ENCODE measurements around the gene AMN.

AMN gene

GRCh38 chr14:102907303-102907844 is 15.1 kb upstream of the AMN start:
- no peaks in the 10 kb centered on the region for H3K4me1 ChIP-seq (ENCODE audit: insufficient read depth, low read length)
- peaks cover 22% of the 10 kb centered on the region for H3K36me3 ChIP-seq (ENCODE audit: insufficient read depth, low read length)
- H3K9me3 ChIP-seq (ENCODE audit: insufficient read depth, low read depth, low read length): peaks cover 13% of the 10 kb centered on the region
- H3K27ac ChIP-seq (ENCODE audit: low read depth, low read length): no peak overlapping the region
- no peak overlapping the region for H3K4me3 ChIP-seq (ENCODE audit: low read length)
- 95% methylated on average over 33 of the region's 33 CpGs for WGBS
- H3K9ac ChIP-seq (ENCODE audit: low read depth, low read length): no peak overlapping the region
- no peaks in the 10 kb centered on the region for H3K27me3 ChIP-seq (ENCODE audit: insufficient read depth, low read length)

- Histone ChIP-seq H3K4me1 (ENCODE audit: insufficient read depth, low read length) (no peaks in the 10 kb centered on the region), H3K27ac (ENCODE audit: low read depth, low read length) (no peak overlapping the region), H3K9me3 (ENCODE audit: insufficient read depth, low read depth, low read length) (peaks cover 13% of the 10 kb centered on the region), H3K9ac (ENCODE audit: low read depth, low read length) (no peak overlapping the region), H3K36me3 (ENCODE audit: insufficient read depth, low read length) (peaks cover 22% of the 10 kb centered on the region), H3K27me3 (ENCODE audit: insufficient read depth, low read length) (no peaks in the 10 kb centered on the region), H3K4me3 (ENCODE audit: low read length) (no peak overlapping the region)
- WGBS: 95% methylated on average over 23 of the region's 23 CpGs
These were observed 14.3 kb upstream of the AMN start for GRCh38 chr14:102907980-102908730.

- Histone ChIP-seq H3K9ac (ENCODE audit: low read depth, low read length) (no peak overlapping the region; the same call in 1 of the 2 replicates), H3K27ac (ENCODE audit: low read depth, low read length) (no peak overlapping the region), H3K27me3 (ENCODE audit: insufficient read depth, low read length) (no peaks in the 10 kb centered on the region), H3K36me3 (ENCODE audit: insufficient read depth, low read length) (peaks cover 22% of the 10 kb centered on the region), H3K4me3 (ENCODE audit: low read length) (no peak overlapping the region), H3K9me3 (ENCODE audit: insufficient read depth, low read depth, low read length) (peaks cover 13% of the 10 kb centered on the region), H3K4me1 (ENCODE audit: insufficient read depth, low read length) (no peaks in the 10 kb centered on the region)
- WGBS: 93% methylated on average over 29 of the region's 29 CpGs
These were observed 13.6 kb upstream of the AMN start for GRCh38 chr14:102908766-102909455.

GRCh38 chr14:102909462-102909861 is 13.0 kb upstream of the AMN start:
- Histone ChIP-seq H3K36me3 (ENCODE audit: insufficient read depth, low read length) (peaks cover 22% of the 10 kb centered on the region), H3K4me1 (ENCODE audit: insufficient read depth, low read length) (no peaks in the 10 kb centered on the region), H3K4me3 (ENCODE audit: low read length) (no peak overlapping the region), H3K9ac (ENCODE audit: low read depth, low read length) (no peak overlapping the region; the same call in 1 of the 2 replicates), H3K27ac (ENCODE audit: low read depth, low read length) (no peak overlapping the region), H3K27me3 (ENCODE audit: insufficient read depth, low read length) (no peaks in the 10 kb centered on the region), H3K9me3 (ENCODE audit: insufficient read depth, low read depth, low read length) (peaks cover 13% of the 10 kb centered on the region)
- 94% methylated on average over 10 of the region's 10 CpGs for WGBS

- H3K9me3 ChIP-seq (ENCODE audit: insufficient read depth, low read depth, low read length): peaks cover 13% of the 10 kb centered on the region
- no peaks in the 10 kb centered on the region for H3K27me3 ChIP-seq (ENCODE audit: insufficient read depth, low read length)
- no peaks in the 10 kb centered on the region for H3K4me1 ChIP-seq (ENCODE audit: insufficient read depth, low read length)
- 94% methylated on average over 8 of the region's 10 CpGs for WGBS
- H3K27ac ChIP-seq (ENCODE audit: low read depth, low read length): no peak overlapping the region
- no peak overlapping the region for H3K4me3 ChIP-seq (ENCODE audit: low read length)
- H3K9ac ChIP-seq (ENCODE audit: low read depth, low read length): no peak overlapping the region
- H3K36me3 ChIP-seq (ENCODE audit: insufficient read depth, low read length): peaks cover 22% of the 10 kb centered on the region
These were observed 12.6 kb upstream of the AMN start for GRCh38 chr14:102909911-102910310.

- Histone ChIP-seq H3K4me3 (ENCODE audit: low read length) (no peak overlapping the region), H3K4me1 (ENCODE audit: insufficient read depth, low read length) (no peaks in the 10 kb centered on the region), H3K27ac (ENCODE audit: low read depth, low read length) (no peak overlapping the region), H3K9ac (ENCODE audit: low read depth, low read length) (no peak overlapping the region), H3K27me3 (ENCODE audit: insufficient read depth, low read length) (no peaks in the 10 kb centered on the region), H3K9me3 (ENCODE audit: insufficient read depth, low read depth, low read length) (peaks cover 13% of the 10 kb centered on the region), H3K36me3 (ENCODE audit: insufficient read depth, low read length) (peaks cover 17% of the 10 kb centered on the region)
- WGBS: 94% methylated on average over 21 of the region's 21 CpGs
These were observed 12.0 kb upstream of the AMN start for GRCh38 chr14:102910442-102910841.

GRCh38 chr14:102911541-102911951 is 10.9 kb upstream of the AMN start:
- no peaks in the 10 kb centered on the region for H3K4me1 ChIP-seq (ENCODE audit: insufficient read depth, low read length)
- H3K9ac ChIP-seq (ENCODE audit: low read depth, low read length): no peak overlapping the region
- H3K4me3 ChIP-seq (ENCODE audit: low read length): no peak overlapping the region
- H3K9me3 ChIP-seq (ENCODE audit: insufficient read depth, low read depth, low read length): peaks cover 7% of the 10 kb centered on the region
- no peak overlapping the region for H3K27ac ChIP-seq (ENCODE audit: low read depth, low read length)
- no peaks in the 10 kb centered on the region for H3K27me3 ChIP-seq (ENCODE audit: insufficient read depth, low read length)
- WGBS: 89% methylated on average over 19 of the region's 19 CpGs
- H3K36me3 ChIP-seq (ENCODE audit: insufficient read depth, low read length): peaks cover 7% of the 10 kb centered on the region; the same call in 1 of the 2 replicates

- 93% methylated on average over 21 of the region's 21 CpGs for WGBS
- Histone ChIP-seq H3K9ac (ENCODE audit: low read depth, low read length) (no peak overlapping the region), H3K36me3 (ENCODE audit: insufficient read depth, low read length) (0 out of 2 replicates have a peak, but pooled peaks cover under 1% of the 10 kb centered on the region), H3K27me3 (ENCODE audit: insufficient read depth, low read length) (no peaks in the 10 kb centered on the region), H3K27ac (ENCODE audit: low read depth, low read length) (no peak overlapping the region), H3K4me3 (ENCODE audit: low read length) (no peak overlapping the region), H3K4me1 (ENCODE audit: insufficient read depth, low read length) (no peaks in the 10 kb centered on the region), H3K9me3 (ENCODE audit: insufficient read depth, low read depth, low read length) (0 out of 2 replicates have a peak, but pooled peaks cover under 1% of the 10 kb centered on the region)
These were observed 10.3 kb upstream of the AMN start for GRCh38 chr14:102911991-102912761.

GRCh38 chr14:102913341-102914211 is 8.9 kb upstream of the AMN start:
- Histone ChIP-seq H3K27me3 (ENCODE audit: insufficient read depth, low read length) (no peaks in the 10 kb centered on the region), H3K4me1 (ENCODE audit: insufficient read depth, low read length) (no peaks in the 10 kb centered on the region), H3K9ac (ENCODE audit: low read depth, low read length) (no peak overlapping the region; the same call in 1 of the 2 replicates), H3K4me3 (ENCODE audit: low read length) (no peak overlapping the region), H3K27ac (ENCODE audit: low read depth, low read length) (no peak overlapping the region), H3K9me3 (ENCODE audit: insufficient read depth, low read depth, low read length) (no peaks in the 10 kb centered on the region), H3K36me3 (ENCODE audit: insufficient read depth, low read length) (no peaks in the 10 kb centered on the region)
- 92% methylated on average over 28 of the region's 28 CpGs for WGBS

Data from HUES64 (cell line).